Heart right ventricle (tissue), 16 donors: Measurements from ENCODE around the gene SYPL2. TPM values are rescaled to one million over a fixed set of nuclear protein-coding genes. Genes with fewer than 3 reads are reported as not detected.

Experiments
- ATAC-seq, 8 donors: fragments of 200-7000 bp; cut with Tn5 transposase; one replicate each; pipeline ENCODE4 v1.9.1; 2020; ENCODE audit warnings: mild to moderate bottlenecking in 8 of 8, moderate library complexity in 8 of 8, moderate number of reproducible peaks in 1 of 8
- DNase-seq, 2 donors: peaks; one replicate each; pipeline ENCODE4 v3.0.0-alpha.2; 2020
- H3K27ac ChIP-seq, 10 donors: fragments of 200-600 bp; sonication (generic) in 2 of 10; one replicate each; pipeline versions ENCODE4 v1.5.0 to v1.8.0; 2020 to 2022; ENCODE audit warnings: mild to moderate bottlenecking in 3 of 10
- H3K27me3 ChIP-seq, 7 donors: fragments of 200-600 bp; one replicate each; pipeline ENCODE4 v1.8.0; 2021 to 2022; ENCODE audit warnings: mild to moderate bottlenecking in 2 of 7
- H3K36me3 ChIP-seq, 9 donors: fragments of 200-600 bp; sonication (generic) in 1 of 9; one replicate each; pipeline versions ENCODE4 v1.5.0 to v1.8.0; 2020 to 2022; ENCODE audit warnings: mild to moderate bottlenecking in 2 of 9
- H3K4me1 ChIP-seq, 9 donors: fragments of 200-600 bp; sonication (generic) in 1 of 9; one replicate each; pipeline versions ENCODE4 v1.5.0 to v1.8.0; 2020 to 2022; ENCODE audit warnings: mild to moderate bottlenecking in 4 of 9
- H3K4me3 ChIP-seq, 10 donors: fragments of 200-600 bp; sonication (generic) in 2 of 10; one replicate each; pipeline versions ENCODE4 v1.5.0 to v1.8.0; 2020 to 2022; ENCODE audit warnings: mild to moderate bottlenecking in 7 of 10, moderate library complexity in 2 of 10
- H3K9me3 ChIP-seq, 11 donors: fragments of 200-600 bp in 10 of 11; sonication (generic) in 2 of 11; one replicate each; pipeline versions ENCODE4 v1.5.0 to v1.8.0; 2013 to 2022; ENCODE audit warnings: mild to moderate bottlenecking in 2 of 11, control low read depth in 1 of 11, moderate library complexity in 1 of 11
- WGBS, 2 donors: extraction: QIAGEN DNeasy Blood & Tissue Kit; methylation state at CpG; one replicate each; pipeline ENCODE4 v1.1.7; 2013; ENCODE audit warnings: inconsistent platforms in 1 of 2; 5-methylcytosine and 5-hydroxymethylcytosine counted together
- intact Hi-C, 10 donors: fragments of 100-400 bp; cut with DNase I; formaldehyde crosslinking; loops; one replicate each; pipeline versions ENCODE4 v1.11.1 to v1.14.2; 2022
- polyA plus RNA-seq, 2 donors: library from polyadenylated mRNA; stranded (reverse); fragments of 200-250 nt; gene quantifications; one replicate each; pipeline ENCODE4 v1.2.3, GENCODE V29; 2013
- total RNA-seq, 10 donors: library from RNA; stranded (reverse); fragmentation: NEBNext Ultra II Directional in 3 of 10; extraction: Animal tissue kit (Norgen Biotek cat#: 25700) in 3 of 10; gene quantifications; one replicate each; pipeline versions ENCODE4 v1.2.1 to v1.2.4, GENCODE V29; 2021 to 2023
- TF ChIP-seq, protein P1 (sequence below), 9 donors: fragments of 200-600 bp; sonication (generic) in 2 of 9; IDR thresholded peaks; one replicate each; pipeline versions ENCODE4 v1.5.0 to v1.8.0; 2021 to 2022; ENCODE audit warnings: antibody characterized with exemption in 9 of 9, mild to moderate bottlenecking in 5 of 9, moderate library complexity in 1 of 9
- donor health status: Arrhythmogenic right ventricular cardiomyopathy.
- donor health status: ischemic (EF 13 %, LVEDD 7.1; RV severe dilation, severe dysfunction).
- donor health status: healthy with polysubstance abuse.
- donor health status: DM: no; HTN: yes; CAD: no.
- donor health status: DM: no; HTN: no; CAD: no.
- donor health status: ischemic (EF 25% LVEDD 6.9; RV normal size, moderate dysfunction).
- donor health status: ischemic (EF 25% LVEDD 5.7; RV mildly dilated, moderate dysfunction).
- donor health status: healthy.
- donor health status: DM: yes; HTN: yes; CAD: no.
- donor health status: Ischemic cardiomyopathy.
- donor health status: ischemic (EF 35%, LVEDD 5.7; RV mildly dilated, moderate dysfunction).
- donor health status: nonischemic (EF 11% LVEDD 7.7; RV severe dilation, severe dysfunction).
- donor health status: DM: yes; HTN: yes; CAD: no.
- donor health status: PGD.
- donor health status: ischemic (EF 29% LVEDD 5.4; RV normal size, mild dysfunction).
- donor health status: nonischemic (EF 23%, LVEDD 6.1; RV moderate dilation, normal function).

The SYPL2 gene
- total and polyA plus RNA-seq, 12 donors, result 15.0 to 47.3 (median 26.8) TPM

- Histone ChIP-seq H3K27me3 (no peaks in the 10 kb centered on the region), H3K4me3 (no peak overlapping the region), H3K36me3 (peaks cover 0 to 50% (median 8%) of the 10 kb centered on the region in 9 donors), H3K9me3 (no peaks in the 10 kb centered on the region), H3K27ac (no peak overlapping the region), H3K4me1 (peaks cover 0 to 41% (median 20%) of the 10 kb centered on the region in 9 donors)
- DNase-seq (no peak), ATAC-seq (no peak)
- TF ChIP-seq, protein P1, sequence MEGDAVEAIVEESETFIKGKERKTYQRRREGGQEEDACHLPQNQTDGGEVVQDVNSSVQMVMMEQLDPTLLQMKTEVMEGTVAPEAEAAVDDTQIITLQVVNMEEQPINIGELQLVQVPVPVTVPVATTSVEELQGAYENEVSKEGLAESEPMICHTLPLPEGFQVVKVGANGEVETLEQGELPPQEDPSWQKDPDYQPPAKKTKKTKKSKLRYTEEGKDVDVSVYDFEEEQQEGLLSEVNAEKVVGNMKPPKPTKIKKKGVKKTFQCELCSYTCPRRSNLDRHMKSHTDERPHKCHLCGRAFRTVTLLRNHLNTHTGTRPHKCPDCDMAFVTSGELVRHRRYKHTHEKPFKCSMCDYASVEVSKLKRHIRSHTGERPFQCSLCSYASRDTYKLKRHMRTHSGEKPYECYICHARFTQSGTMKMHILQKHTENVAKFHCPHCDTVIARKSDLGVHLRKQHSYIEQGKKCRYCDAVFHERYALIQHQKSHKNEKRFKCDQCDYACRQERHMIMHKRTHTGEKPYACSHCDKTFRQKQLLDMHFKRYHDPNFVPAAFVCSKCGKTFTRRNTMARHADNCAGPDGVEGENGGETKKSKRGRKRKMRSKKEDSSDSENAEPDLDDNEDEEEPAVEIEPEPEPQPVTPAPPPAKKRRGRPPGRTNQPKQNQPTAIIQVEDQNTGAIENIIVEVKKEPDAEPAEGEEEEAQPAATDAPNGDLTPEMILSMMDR (IDR thresholded peaks at IDR 0.05), result no peak
- intact Hi-C loops, result loop anchor here in 2 of 10 donors (2.0 kb wide), 2 partner anchors 35 to 37 kb away; no protein-coding TSS in a partner anchor
- WGBS, 2 donors, result 88 to 96% methylated on average over 7 of the region's 7 CpGs
Measured at GRCh38 chr1:109495738-109496137, 29.4 kb downstream of the SYPL2 start.

DNA sequence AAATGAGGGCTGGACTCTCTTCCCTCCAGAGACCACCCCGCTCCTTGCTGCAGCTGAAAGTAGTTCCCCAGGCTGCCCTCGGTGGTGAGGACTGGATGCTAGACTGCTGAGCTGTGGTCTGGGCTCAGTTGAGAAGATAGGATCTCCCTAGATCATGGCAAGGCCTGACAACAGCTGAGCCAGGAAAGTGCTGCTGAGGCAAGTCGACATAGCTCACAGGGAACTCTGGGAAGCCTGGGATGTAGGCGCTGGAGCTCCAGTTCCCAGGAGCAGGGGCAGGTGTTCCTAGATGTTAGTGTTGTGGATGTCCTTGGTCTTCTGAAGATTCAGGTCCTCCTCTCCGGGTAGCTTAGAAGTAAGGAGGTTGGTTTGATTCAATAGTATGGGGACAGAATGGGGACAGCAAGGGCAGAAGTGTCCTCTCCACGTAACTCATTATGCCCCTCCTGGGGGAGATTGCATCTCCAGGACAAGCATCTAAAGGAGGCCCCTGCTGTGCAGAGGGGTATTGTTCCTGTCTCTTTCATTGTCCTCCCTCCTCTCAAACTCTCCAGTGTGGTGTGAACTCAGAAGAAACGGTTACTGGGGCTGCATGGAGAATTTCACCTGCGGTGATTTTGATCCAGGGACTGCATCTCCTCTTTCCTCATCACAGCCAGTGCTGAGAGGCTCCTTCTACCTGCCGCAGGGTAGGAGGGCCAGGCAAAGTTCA lies 31.3 kb downstream of the SYPL2 start:
- Histone ChIP-seq H3K4me1 (peaks cover 0 to 50% (median 14%) of the 10 kb centered on the region in 9 donors), H3K27me3 (no peaks in the 10 kb centered on the region), H3K9me3 (no peaks in the 10 kb centered on the region), H3K4me3 (no peak overlapping the region), H3K27ac (no peak overlapping the region), H3K36me3 (peaks cover 0 to 64% (median 8%) of the 10 kb centered on the region in 9 donors)
- 66 to 75% methylated on average over 9 of the region's 9 CpGs for WGBS, 2 donors
- TF ChIP-seq, protein P1 (IDR thresholded peaks at IDR 0.05), result no peak
- intact Hi-C loops, result loop anchor here in 2 of 10 donors (1.0 to 2.0 kb wide), 2 partner anchors 33 to 35 kb away; no protein-coding TSS in a partner anchor
- ATAC-seq, result no peak
- no peak for DNase-seq

DNA sequence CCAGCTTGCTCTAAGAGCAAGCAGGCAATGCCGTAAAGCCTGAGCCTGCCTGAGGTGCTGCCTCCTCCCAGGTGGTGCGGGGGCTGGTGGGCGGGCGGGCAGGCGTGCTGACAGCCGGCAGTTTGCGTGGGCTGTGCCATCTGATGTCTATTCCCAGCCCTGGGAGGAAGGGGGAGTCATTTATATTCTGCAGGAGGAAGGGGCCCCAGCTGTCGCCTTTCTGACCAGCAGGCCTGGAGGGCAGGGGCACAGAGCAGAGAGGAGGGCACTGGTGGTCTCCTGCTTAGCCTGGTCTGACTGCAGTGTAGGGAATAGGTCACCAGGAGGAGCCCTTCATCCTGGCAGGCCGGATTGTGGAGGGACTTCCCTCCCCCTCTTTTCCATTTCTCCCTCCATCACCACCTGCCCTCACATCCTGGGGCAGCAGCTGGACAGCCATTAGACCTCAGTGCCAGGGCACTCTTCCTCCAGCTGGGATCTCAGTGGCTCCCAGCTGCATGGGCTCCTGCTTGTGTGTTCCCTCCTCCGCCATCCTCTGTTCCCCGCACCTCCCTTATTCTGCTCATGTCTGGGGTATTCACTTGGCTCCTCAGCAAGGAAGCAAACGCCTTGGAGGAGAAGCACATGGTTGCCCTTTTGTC lies 31.9 kb downstream of the SYPL2 start:
- Histone ChIP-seq H3K27ac (no peak overlapping the region), H3K27me3 (no peaks in the 10 kb centered on the region), H3K4me3 (no peak overlapping the region), H3K36me3 (peaks cover 0 to 66% (median 8%) of the 10 kb centered on the region in 9 donors), H3K9me3 (no peaks in the 10 kb centered on the region), H3K4me1 (peaks cover 0 to 47% (median 12%) of the 10 kb centered on the region in 9 donors)
- ATAC-seq, result no peak
- TF ChIP-seq, protein P1 (IDR thresholded peaks at IDR 0.05), result peak; percentile 12 to 68 (median 56)
- no peak for DNase-seq
- intact Hi-C loops, result loop anchor here in 1 of 10 donors (1.0 kb wide), 1 partner anchor 34 kb away; no protein-coding TSS in a partner anchor
- 78% methylated on average over 12 of the region's 12 CpGs for WGBS, 2 donors

- H3K27ac ChIP-seq, result no peak overlapping the region
Measured at GRCh38 chr1:109499081-109499480, 32.7 kb downstream of the SYPL2 start.

More at GRCh38 chr1:109499081-109499480, 32.7 kb downstream of the SYPL2 start:
- no peaks in the 10 kb centered on the region for H3K9me3 ChIP-seq
- ATAC-seq (no peak), DNase-seq (no peak)
- intact Hi-C loops, result no loop called here
- no peaks in the 10 kb centered on the region for H3K27me3 ChIP-seq
- peaks cover 0 to 69% (median 8%) of the 10 kb centered on the region in 9 donors for H3K36me3 ChIP-seq
- WGBS, 2 donors, result 84 to 86% methylated on average over 7 of the region's 7 CpGs
- TF ChIP-seq, protein P1 (IDR thresholded peaks at IDR 0.05), result no peak
- no peak overlapping the region for H3K4me3 ChIP-seq
- H3K4me1 ChIP-seq, result peaks cover 0 to 46% (median 9%) of the 10 kb centered on the region in 9 donors
